AG09319 (cell line): ENCODE measurements around the gene FLNA.

Experiments used
- DNase-seq: peaks from one replicate; pipeline ENCODE4 v3.0.0-alpha.2; 2010; ENCODE audit warnings: low read depth; ENCODE audit errors: extremely low read depth
- TF ChIP-seq, protein P1 (sequence below): IDR thresholded peaks from 2 replicates; pipeline ENCODE4 v1.5.1; 2011; ENCODE audit warnings: low read depth, mild to moderate bottlenecking, inconsistent platforms, low read length, moderate library complexity

The FLNA gene

DNA sequence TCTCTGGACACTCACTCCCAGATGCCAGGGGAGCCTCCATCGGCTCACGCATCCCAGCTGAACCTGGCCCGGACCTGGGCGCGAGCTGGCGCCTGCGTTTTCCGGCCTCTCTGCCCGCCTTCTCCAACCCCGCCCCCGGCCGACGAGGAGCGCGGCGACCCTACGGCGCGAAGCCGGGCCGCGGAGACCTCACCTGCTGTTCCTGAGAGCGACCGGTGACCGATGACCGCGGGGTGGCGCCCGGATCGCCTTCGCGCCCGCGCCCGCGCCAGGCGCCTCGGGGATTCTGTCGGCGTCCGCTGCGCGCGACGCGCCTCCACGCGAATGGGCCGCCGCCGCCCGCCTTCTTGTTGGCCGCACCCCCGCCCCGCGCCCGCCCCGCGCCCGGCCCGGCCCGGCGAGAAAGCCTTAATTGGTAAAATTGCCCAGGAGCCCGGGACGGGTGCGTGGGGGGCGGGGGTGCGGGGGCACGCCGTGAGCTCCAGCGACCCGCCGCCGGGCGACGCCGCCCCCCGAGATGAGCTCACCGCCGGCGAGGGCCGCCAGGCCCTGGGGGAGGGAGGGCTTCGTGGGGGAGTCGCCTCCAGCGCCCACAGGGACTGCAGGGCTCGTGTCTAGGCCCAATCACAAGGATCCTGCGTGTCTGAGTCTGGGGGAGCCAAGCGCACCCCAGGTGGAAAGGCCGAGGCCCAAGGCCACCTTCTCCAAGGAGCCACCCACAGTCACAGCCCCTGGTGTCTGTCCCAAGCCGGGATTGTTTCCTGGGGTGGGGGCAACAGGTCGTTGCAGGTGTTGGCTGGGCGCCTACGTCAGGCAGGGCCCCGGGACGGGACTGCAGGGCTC, at the start of gene FLNA:
FLNA (minus strand) TSS at position 322 of the 843 bp plus-strand sequence. CDS start 3,389 bp downstream, outside the sequence.
- TF ChIP-seq, protein P1, sequence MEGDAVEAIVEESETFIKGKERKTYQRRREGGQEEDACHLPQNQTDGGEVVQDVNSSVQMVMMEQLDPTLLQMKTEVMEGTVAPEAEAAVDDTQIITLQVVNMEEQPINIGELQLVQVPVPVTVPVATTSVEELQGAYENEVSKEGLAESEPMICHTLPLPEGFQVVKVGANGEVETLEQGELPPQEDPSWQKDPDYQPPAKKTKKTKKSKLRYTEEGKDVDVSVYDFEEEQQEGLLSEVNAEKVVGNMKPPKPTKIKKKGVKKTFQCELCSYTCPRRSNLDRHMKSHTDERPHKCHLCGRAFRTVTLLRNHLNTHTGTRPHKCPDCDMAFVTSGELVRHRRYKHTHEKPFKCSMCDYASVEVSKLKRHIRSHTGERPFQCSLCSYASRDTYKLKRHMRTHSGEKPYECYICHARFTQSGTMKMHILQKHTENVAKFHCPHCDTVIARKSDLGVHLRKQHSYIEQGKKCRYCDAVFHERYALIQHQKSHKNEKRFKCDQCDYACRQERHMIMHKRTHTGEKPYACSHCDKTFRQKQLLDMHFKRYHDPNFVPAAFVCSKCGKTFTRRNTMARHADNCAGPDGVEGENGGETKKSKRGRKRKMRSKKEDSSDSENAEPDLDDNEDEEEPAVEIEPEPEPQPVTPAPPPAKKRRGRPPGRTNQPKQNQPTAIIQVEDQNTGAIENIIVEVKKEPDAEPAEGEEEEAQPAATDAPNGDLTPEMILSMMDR = no peak
- no peak for DNase-seq

DNA sequence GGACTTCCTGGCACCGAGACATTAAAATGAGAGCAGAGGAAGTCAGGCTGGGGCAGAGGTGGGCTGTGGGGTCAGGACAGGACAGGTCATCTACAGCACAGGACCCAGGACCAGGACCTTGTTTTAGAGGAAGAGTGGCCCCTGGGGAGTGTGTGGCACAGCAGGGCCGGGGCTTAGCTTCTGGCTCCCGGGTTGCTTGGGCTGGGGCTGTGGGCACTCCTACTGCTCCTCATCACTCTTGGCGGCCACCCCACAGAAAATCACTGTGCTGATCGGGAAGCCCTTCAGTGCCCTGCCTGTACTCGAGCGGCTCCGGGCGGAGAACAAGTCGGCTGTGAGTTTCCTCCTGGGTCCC, 45.9 kb upstream of the FLNA start:
- no peak for DNase-seq
- TF ChIP-seq, protein P1 = no peak

- DNase-seq = no peak
- TF ChIP-seq, protein P1 = no peak
Observed at GRCh38 chrX:154419688-154420401, 45.4 kb upstream of the FLNA start.

- TF ChIP-seq, protein P1 = no peak
Observed at GRCh38 chrX:154419189-154419588, 44.8 kb upstream of the FLNA start.

DNA sequence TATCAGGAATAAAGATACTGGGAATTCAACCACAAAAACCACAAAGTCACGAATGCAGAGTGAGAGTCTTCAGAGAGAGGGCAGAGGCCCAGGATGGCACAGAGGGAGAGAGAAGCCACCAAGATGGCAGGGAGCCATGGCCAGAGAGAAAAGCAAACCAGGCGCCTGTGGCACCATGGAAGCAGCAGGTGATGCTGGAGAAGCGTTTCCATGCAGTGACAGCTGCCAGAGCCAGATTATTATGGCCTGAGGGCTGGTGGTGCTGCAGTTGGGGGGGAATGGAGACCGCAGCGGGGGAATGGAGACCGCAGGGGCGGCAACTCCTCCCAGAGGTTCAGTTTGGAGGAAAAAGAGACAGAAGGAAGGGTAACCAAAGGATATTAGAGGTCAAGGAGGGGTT, 42.7 kb upstream of the FLNA start:
- TF ChIP-seq, protein P1 = no peak
- DNase-seq = no peak

More at GRCh38 chrX:154419189-154419588, 44.8 kb upstream of the FLNA start:
- no peak for DNase-seq

- TF ChIP-seq, protein P1 = no peak
- no peak for DNase-seq
Observed at GRCh38 chrX:154413142-154413541, 38.7 kb upstream of the FLNA start.

DNA sequence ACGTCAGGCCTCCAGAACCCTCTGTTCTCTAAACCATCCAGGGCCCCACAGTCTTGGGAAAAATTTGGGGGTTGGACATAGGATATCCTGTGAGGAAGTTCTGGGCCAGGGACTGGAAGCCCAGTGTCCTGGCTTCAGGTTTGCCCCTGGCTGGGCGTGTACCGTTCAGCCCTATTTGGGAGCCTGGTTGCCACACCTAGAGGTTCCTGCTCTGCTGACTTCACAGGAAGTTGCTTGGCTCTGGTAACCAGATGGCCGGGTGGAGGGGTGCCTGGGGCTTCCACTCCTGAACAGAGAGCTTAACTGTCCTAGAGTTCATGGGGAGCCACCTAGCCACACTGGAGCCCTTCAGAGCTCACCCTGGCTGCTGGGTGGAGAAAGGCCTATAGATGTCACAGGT, 38.0 kb upstream of the FLNA start:
- TF ChIP-seq, protein P1 = no peak
- DNase-seq = no peak
